GM23248 (cell line): ENCODE data around the gene DKKL1. TPM values are rescaled to one million over a fixed set of nuclear protein-coding genes. Genes with fewer than 3 reads are reported as not detected.
"Not testable (repeated sequence)": the region's sequence is repeated elsewhere in the genome, so short reads cannot be mapped to it uniquely, and the experiment has no call there.

ENCODE experiments used
- DNase-seq: peaks from one replicate; pipeline ENCODE4 v3.0.0-alpha.2; 2015
- H2AFZ ChIP-seq: fragments of 200-600 bp; sonication (generic); 2 replicates; pipeline ENCODE4 v1.6.1; 2016; ENCODE audit warnings: antibody characterized with exemption
- H3F3A ChIP-seq: fragments of 200-600 bp; sonication (generic); 2 replicates; pipeline ENCODE4 v1.6.1; 2016; ENCODE audit warnings: mild to moderate bottlenecking, antibody characterized with exemption, mixed run types; ENCODE audit not compliant: insufficient read depth
- H3K27ac ChIP-seq: fragments of 200-600 bp; sonication (generic); 2 replicates; pipeline ENCODE4 v1.5.1; 2016; ENCODE audit warnings: mild to moderate bottlenecking
- H3K27me3 ChIP-seq: fragments of 200-600 bp; sonication (generic); replicated peaks from 2 replicates; pipeline ENCODE4 v1.6.1; 2016; ENCODE audit warnings: mild to moderate bottlenecking; ENCODE audit not compliant: insufficient read depth
- H3K36me3 ChIP-seq: fragments of 200-600 bp; sonication (generic); 2 replicates; pipeline ENCODE4 v1.6.1; 2016; ENCODE audit warnings: low read depth, mild to moderate bottlenecking
- H3K4me1 ChIP-seq: fragments of 200-600 bp; sonication (generic); 2 replicates; pipeline ENCODE4 v1.6.1; 2016; ENCODE audit warnings: mild to moderate bottlenecking; ENCODE audit not compliant: insufficient read depth
- H3K4me2 ChIP-seq: fragments of 200-600 bp; sonication (generic); one replicate; pipeline ENCODE4 v1.6.1; 2016; ENCODE audit warnings: mild to moderate bottlenecking; ENCODE audit not compliant: unreplicated experiment
- H3K4me3 ChIP-seq: fragments of 200-600 bp; sonication (generic); 2 replicates; pipeline ENCODE4 v1.5.1; 2016; ENCODE audit warnings: mild to moderate bottlenecking
- H3K79me2 ChIP-seq: fragments of 200-600 bp; sonication (generic); 2 replicates; pipeline ENCODE4 v1.6.1; 2016; ENCODE audit warnings: mild to moderate bottlenecking; ENCODE audit not compliant: insufficient read depth
- H3K9ac ChIP-seq: fragments of 200-600 bp; sonication (generic); 2 replicates; pipeline ENCODE4 v1.6.1; 2016; ENCODE audit warnings: mild to moderate bottlenecking
- H3K9me2 ChIP-seq: fragments of 200-600 bp; sonication (generic); 2 replicates; pipeline ENCODE4 v1.6.1; 2016; ENCODE audit warnings: mixed run types, mild to moderate bottlenecking, moderate library complexity; ENCODE audit not compliant: insufficient read depth
- H3K9me3 ChIP-seq: fragments of 200-600 bp; sonication (generic); one replicate; pipeline ENCODE4 v1.6.1; 2017; ENCODE audit warnings: low read depth
- H4K20me1 ChIP-seq: fragments of 200-600 bp; sonication (generic); 2 replicates; pipeline ENCODE4 v1.6.0; 2016; ENCODE audit not compliant: insufficient read depth
- EZH2 ChIP-seq: fragments of 200-600 bp; sonication (generic); IDR thresholded peaks from 2 replicates; pipeline ENCODE4 v1.6.1; 2018; ENCODE audit warnings: antibody characterized with exemption, mild to moderate bottlenecking; ENCODE audit not compliant: insufficient read depth, poor library complexity, severe bottlenecking
- EZH2phosphoT487 ChIP-seq: fragments of 200-600 bp; sonication (generic); IDR thresholded peaks from 2 replicates; pipeline ENCODE4 v1.6.1; 2018; ENCODE audit warnings: antibody characterized with exemption, moderate library complexity, mild to moderate bottlenecking, low read depth; ENCODE audit not compliant: insufficient read depth
- WGBS, 2 experiments: methylation state at CpG; one replicate each; pipeline ENCODE4 v1.1.6; 2015 to 2017; ENCODE audit warnings: low lambda C conversion rate in 2 of 2, low coverage in 1 of 2; ENCODE audit errors: missing lambda C conversion rate in 2 of 2; 5-methylcytosine and 5-hydroxymethylcytosine counted together
- in situ Hi-C: fragments of 300-500 bp; cut with MboI; formaldehyde crosslinking; loops from 2 replicates; pipeline ENCODE4 v1.15.0; 2020
- polyA plus RNA-seq: library from polyadenylated mRNA; unstranded; fragments of >200 nt; fragmentation: Nextera tagmentation; extraction: Ambion mirVana; gene quantifications from 2 replicates; pipeline ENCODE4 v1.2.1, GENCODE V29; 2016
- total RNA-seq: library from RNA; depleted of rRNA; stranded (reverse); fragments of >200 nt; shearing (Covaris generic); gene quantifications from 2 replicates; pipeline ENCODE4 v1.2.3, GENCODE V29; 2014

DKKL1 gene
- total and polyA plus RNA-seq, 2 experiments from 2014 or later: not detected

GRCh38 chr19:49371184-49371583 is 7.5 kb downstream of the DKKL1 start:
- Histone ChIP-seq H3K9me2 (no peaks in the 10 kb centered on the region), H3K4me2 (no peak overlapping the region), H3K9me3 (no peaks in the 10 kb centered on the region), H3K27ac (no peak overlapping the region), H2AFZ (no peak overlapping the region), H3K27me3 (no peaks in the 10 kb centered on the region; the same call in none of the 2 replicates), H3K4me3 (no peak overlapping the region), H3K4me1 (no peaks in the 10 kb centered on the region), H3K36me3 (no peaks in the 10 kb centered on the region), H3K79me2 (no peaks in the 10 kb centered on the region), H3F3A (no peaks in the 10 kb centered on the region), H3K9ac (no peak overlapping the region), H4K20me1 (no peaks in the 10 kb centered on the region)
- DNase-seq: no peak
- 50 to 56% methylated on average over 3 of the region's 3 CpGs for WGBS, 2 experiments
- in situ Hi-C loops: no loop called here
- no peak for TF ChIP-seq EZH2phosphoT487
- no peak for TF ChIP-seq EZH2

DNA sequence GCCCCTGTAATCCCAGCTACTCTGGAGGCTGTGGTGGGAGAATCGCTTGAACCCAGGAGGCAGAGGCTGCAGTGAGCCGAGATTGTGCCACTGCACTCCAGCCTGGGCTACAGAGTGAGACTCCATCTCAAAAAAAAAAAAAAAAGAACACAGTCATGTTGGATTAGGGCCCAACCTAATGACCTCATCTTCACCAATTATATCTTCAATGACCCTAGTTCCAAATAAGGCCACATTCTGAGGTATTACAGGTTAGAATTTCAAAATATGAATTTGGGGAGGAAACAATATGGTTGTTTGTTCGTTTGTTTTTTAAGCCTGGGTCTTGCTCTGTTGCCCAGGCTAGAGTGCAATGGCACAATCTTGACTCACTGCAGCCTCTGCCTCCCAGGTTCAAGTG is 9.5 kb downstream of the DKKL1 start:
- in situ Hi-C loops, H3K4me3 ChIP-seq, H3F3A ChIP-seq, H2AFZ ChIP-seq, H3K79me2 ChIP-seq, H3K27me3 ChIP-seq, DNase-seq, H3K27ac ChIP-seq, H3K9me2 ChIP-seq, H3K36me3 ChIP-seq, H3K4me1 ChIP-seq, H3K9me3 ChIP-seq, H3K4me2 ChIP-seq, H4K20me1 ChIP-seq, H3K9ac ChIP-seq: not testable (repeated sequence)
- WGBS, 2 experiments: 31 to 39% methylated on average over 3 of the region's 3 CpGs

- H3K9me2 ChIP-seq: no peaks in the 10 kb centered on the region
- H3K9ac ChIP-seq: no peak overlapping the region
- in situ Hi-C loops: no loop called here
- H3K27me3 ChIP-seq: no peaks in the 10 kb centered on the region; the same call in none of the 2 replicates
- no peaks in the 10 kb centered on the region for H3K36me3 ChIP-seq
- no peaks in the 10 kb centered on the region for H3K79me2 ChIP-seq
- no peaks in the 10 kb centered on the region for H3K9me3 ChIP-seq
- no peak for TF ChIP-seq EZH2phosphoT487
- no peak for TF ChIP-seq EZH2
- H2AFZ ChIP-seq: no peak overlapping the region
- no peak overlapping the region for H3K27ac ChIP-seq
- no peak overlapping the region for H3K4me3 ChIP-seq
- no peak for DNase-seq
- no peaks in the 10 kb centered on the region for H3K4me1 ChIP-seq
- no peaks in the 10 kb centered on the region for H3F3A ChIP-seq
- no peaks in the 10 kb centered on the region for H4K20me1 ChIP-seq
- H3K4me2 ChIP-seq: no peak overlapping the region
- WGBS, 2 experiments: 71% methylated on average over 15 to 16 of the region's 16 CpGs
Observed at GRCh38 chr19:49374665-49375434, 11.2 kb downstream of the DKKL1 start.

DNA sequence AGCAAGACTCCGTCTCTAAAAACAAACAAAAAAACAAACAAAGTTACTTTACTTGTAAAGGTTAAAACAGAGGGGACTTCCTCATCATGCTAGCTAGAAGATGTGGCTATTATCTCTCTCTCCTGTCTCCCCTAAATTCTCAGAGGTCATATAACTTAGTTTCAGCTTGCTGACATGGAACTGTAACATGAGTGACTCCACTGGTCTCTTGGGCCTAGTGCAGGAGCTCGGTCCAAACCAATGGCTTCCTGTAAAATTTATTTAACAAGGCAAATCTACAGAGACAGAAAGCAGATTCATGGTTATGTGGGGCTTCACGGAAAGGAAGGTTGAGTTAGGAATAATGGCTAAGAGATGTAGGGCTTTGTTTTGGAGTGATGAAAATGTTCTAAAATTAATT is 14.8 kb downstream of the DKKL1 start:
- no peaks in the 10 kb centered on the region; the same call in none of the 2 replicates for H3K27me3 ChIP-seq
- in situ Hi-C loops: no loop called here
- 62 to 68% methylated on average over 3 of the region's 3 CpGs for WGBS, 2 experiments
- H3K36me3 ChIP-seq: no peaks in the 10 kb centered on the region
- no peaks in the 10 kb centered on the region for H3K9me3 ChIP-seq
- TF ChIP-seq EZH2 (no peak), EZH2phosphoT487 (no peak)
- H3K4me3 ChIP-seq: no peak overlapping the region
- H3K79me2 ChIP-seq: no peaks in the 10 kb centered on the region
- H4K20me1 ChIP-seq: no peaks in the 10 kb centered on the region
- no peak overlapping the region; the same call in 1 of the 2 replicates for H2AFZ ChIP-seq
- H3K4me1 ChIP-seq: no peaks in the 10 kb centered on the region
- H3F3A ChIP-seq: no peaks in the 10 kb centered on the region
- H3K9me2 ChIP-seq: no peaks in the 10 kb centered on the region
- H3K9ac ChIP-seq: no peak overlapping the region
- H3K4me2 ChIP-seq: no peak overlapping the region
- no peak overlapping the region for H3K27ac ChIP-seq
- no peak for DNase-seq

DNA sequence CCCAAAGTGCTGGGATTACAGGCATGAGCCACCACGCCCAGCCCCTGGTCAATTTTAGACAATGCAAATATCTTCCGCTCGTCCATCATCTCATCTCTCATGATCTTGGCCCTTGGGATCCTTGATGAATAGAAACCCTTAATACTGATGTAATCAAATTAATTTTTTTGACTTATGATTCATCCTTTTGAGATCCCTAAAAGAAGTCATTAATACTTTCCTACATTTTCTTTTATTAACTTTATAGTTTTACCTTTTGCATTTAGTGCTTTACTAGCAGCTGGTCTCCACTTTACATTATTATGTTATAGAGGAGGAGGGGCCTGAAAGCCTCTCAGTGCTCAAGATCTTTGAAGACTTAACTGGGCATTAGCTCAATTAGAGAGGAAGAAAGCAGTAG is 16.7 kb downstream of the DKKL1 start:
- Histone ChIP-seq H3K4me2 (no peak overlapping the region), H3K27ac (no peak overlapping the region), H2AFZ (no peak overlapping the region), H4K20me1 (no peaks in the 10 kb centered on the region), H3K4me1 (no peaks in the 10 kb centered on the region), H3K79me2 (no peaks in the 10 kb centered on the region), H3K36me3 (no peaks in the 10 kb centered on the region), H3K4me3 (no peak overlapping the region), H3K27me3 (no peaks in the 10 kb centered on the region; the same call in 1 of the 2 replicates), H3K9me3 (no peaks in the 10 kb centered on the region), H3K9me2 (no peaks in the 10 kb centered on the region), H3F3A (no peaks in the 10 kb centered on the region), H3K9ac (no peak overlapping the region)
- no peak for TF ChIP-seq EZH2phosphoT487
- TF ChIP-seq EZH2: no peak
- DNase-seq: no peak
- in situ Hi-C loops: no loop called here
- 63 to 72% methylated on average over 3 of the region's 3 CpGs for WGBS, 2 experiments
